HUES64 (cell line): Measurements from ENCODE around the gene CAPG.

Source experiments
- H3K27ac ChIP-seq: 2 replicates; pipeline ENCODE4 v1.7.0; 2013; ENCODE audit warnings: low read depth, low read length, inconsistent platforms
- H3K27me3 ChIP-seq: 2 replicates; pipeline ENCODE4 v1.6.1; 2013; ENCODE audit warnings: mild to moderate bottlenecking, low read length; ENCODE audit not compliant: insufficient read depth
- H3K36me3 ChIP-seq: 2 replicates; pipeline ENCODE4 v1.6.1; 2013; ENCODE audit warnings: mild to moderate bottlenecking, low read length; ENCODE audit not compliant: insufficient read depth
- H3K4me1 ChIP-seq: 2 replicates; pipeline ENCODE4 v1.6.1; 2013; ENCODE audit warnings: mild to moderate bottlenecking, low read length, moderate library complexity; ENCODE audit not compliant: insufficient read depth
- H3K4me3 ChIP-seq: 2 replicates; pipeline ENCODE4 v1.5.1; 2013; ENCODE audit warnings: mild to moderate bottlenecking, low read length, moderate library complexity
- H3K9ac ChIP-seq: 2 replicates; pipeline ENCODE4 v1.6.1; 2013; ENCODE audit warnings: mild to moderate bottlenecking, low read depth, low read length
- H3K9me3 ChIP-seq: 2 replicates; pipeline ENCODE4 v1.6.1; 2013; ENCODE audit warnings: low read depth, low read length; ENCODE audit not compliant: insufficient read depth
- WGBS: fragments of 150-250, 120-280 bp; methylation state at CpG from one replicate; pipeline ENCODE4 v1.1.7; 2013; ENCODE audit warnings: missing lambda C conversion rate; 5-methylcytosine and 5-hydroxymethylcytosine counted together

Gene CAPG

DNA sequence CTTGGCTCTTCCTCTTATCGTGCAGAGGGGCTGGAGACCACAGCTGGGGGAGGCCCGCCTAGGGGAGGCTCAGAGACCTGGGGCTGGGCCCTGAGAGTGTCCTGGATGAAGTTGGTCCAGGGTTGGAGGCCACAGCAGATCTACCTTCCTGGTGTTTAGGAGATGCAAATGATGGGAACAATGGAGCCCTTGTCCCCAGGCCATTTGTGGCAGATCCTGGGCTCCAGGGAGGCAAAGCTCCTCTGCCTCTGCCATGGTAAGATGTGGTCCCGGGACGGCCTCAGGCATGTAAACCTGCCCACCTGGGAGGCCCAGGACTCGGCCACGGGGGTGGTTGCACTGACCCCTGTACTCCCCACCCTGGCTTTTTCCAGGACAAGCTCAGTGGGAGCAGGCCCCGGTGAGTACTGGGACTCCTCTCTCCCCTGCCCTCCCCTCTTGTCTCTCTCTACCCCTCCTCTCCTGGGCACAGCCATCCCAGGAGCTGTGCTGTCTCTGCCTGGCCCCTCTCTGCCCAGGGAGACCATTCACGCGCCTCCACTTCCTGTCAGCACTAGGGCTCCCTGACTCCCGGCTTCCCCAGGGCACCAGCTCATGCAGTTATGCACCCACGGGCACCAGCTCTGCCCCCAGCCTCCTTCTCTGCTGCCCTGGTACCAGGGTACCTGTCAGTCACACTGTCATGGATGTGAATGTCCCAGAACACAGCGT is 19.2 kb upstream of the CAPG start:
- Histone ChIP-seq H3K9me3 (no peaks in the 10 kb centered on the region), H3K4me3 (no peak overlapping the region), H3K4me1 (peaks cover 32% of the 10 kb centered on the region), H3K36me3 (no peaks in the 10 kb centered on the region), H3K9ac (no peak overlapping the region), H3K27ac (no peak overlapping the region), H3K27me3 (peaks cover 13% of the 10 kb centered on the region)
- WGBS = 76% methylated on average over 12 of the region's 12 CpGs

DNA sequence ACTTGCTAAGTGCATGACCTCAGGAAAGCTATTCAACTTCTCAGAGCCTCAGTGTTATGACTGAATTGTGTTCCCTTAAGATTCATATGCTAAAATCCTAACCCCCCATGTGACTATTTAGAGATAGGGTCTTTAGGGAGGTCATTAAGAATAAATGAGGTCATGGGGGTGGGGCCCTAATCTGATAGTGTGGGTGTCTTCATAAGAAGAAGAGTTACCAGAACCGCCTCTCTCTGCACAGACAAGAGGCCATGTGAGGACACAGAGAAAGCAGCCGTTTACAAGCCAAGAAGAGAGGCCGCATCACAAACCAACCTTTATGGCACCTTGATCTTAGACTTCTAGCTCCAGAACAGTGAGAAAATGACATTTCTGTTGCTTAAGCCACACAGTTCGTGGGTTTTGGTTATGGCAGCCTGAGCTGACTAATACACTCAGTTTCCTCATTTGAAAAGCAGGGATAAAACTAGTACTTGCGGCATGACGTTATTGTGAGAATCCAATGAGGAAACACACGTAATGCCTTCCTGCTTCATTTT is 18.2 kb upstream of the CAPG start:
- WGBS = 75% methylated on average over 7 of the region's 7 CpGs
- peaks cover 32% of the 10 kb centered on the region for H3K4me1 ChIP-seq
- no peaks in the 10 kb centered on the region for H3K9me3 ChIP-seq
- no peak overlapping the region for H3K4me3 ChIP-seq
- H3K36me3 ChIP-seq = no peaks in the 10 kb centered on the region
- H3K27ac ChIP-seq = no peak overlapping the region
- H3K9ac ChIP-seq = no peak overlapping the region
- H3K27me3 ChIP-seq = peaks cover 13% of the 10 kb centered on the region

DNA sequence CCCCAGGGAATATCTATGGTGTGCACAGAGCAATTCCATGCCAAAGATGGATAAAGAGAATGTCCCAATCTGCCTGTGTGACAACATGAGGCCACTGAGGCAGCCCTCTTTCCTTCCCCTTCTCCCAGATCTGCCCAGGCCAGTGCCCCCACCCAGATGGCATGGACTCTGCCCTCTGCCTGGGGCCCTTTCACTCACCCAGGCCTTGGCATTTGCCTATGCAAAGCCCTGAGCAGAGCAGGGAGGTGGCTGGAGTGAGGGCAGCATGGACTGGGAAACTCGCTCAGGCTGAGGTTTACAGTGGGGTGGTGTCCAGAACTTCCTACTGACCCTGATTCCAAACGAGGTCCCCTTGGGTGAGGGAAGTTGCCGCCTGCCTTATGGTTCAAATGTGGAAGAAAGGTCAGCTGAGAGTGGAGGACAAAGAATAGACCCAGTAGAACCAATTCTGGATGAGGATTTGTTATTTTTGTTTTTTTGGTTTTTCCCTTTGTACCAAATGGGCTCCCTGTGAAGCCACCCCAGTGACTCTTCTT is 17.2 kb upstream of the CAPG start:
- H3K9me3 ChIP-seq = no peaks in the 10 kb centered on the region
- peaks cover 29% of the 10 kb centered on the region for H3K4me1 ChIP-seq
- no peak overlapping the region for H3K9ac ChIP-seq
- peaks cover 13% of the 10 kb centered on the region for H3K27me3 ChIP-seq
- 90% methylated on average over 3 of the region's 3 CpGs for WGBS
- no peak overlapping the region for H3K4me3 ChIP-seq
- no peak overlapping the region for H3K27ac ChIP-seq
- H3K36me3 ChIP-seq = no peaks in the 10 kb centered on the region

- H3K4me1 ChIP-seq = peaks cover 20% of the 10 kb centered on the region
- no peaks in the 10 kb centered on the region for H3K9me3 ChIP-seq
- WGBS = 91% methylated on average over 3 of the region's 3 CpGs
- no peak overlapping the region for H3K27ac ChIP-seq
- no peaks in the 10 kb centered on the region for H3K36me3 ChIP-seq
- H3K4me3 ChIP-seq = no peak overlapping the region
- H3K9ac ChIP-seq = no peak overlapping the region
- peaks cover 13% of the 10 kb centered on the region for H3K27me3 ChIP-seq
Observed at GRCh38 chr2:85425588-85425987, 15.4 kb upstream of the CAPG start.

DNA sequence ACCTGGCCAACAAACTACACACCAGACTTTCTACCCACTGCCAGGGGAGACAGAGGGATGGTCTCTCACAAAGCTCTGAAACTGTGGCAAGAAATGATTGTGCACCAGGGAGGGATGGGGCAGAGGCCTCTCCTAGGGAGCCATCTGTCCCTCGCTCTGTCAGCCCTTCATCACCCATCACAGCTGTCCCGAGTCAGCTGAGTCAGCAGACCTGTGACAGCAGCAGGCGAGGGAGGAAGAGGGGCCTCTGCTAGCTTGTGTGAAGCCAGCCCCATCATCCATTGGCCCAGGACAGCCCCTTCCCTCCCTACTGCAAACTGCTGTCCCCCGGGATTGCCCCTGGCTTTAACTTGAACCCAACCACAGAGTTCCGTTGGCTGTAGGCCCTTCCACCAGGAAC is 13.4 kb upstream of the CAPG start:
- no peak overlapping the region for H3K27ac ChIP-seq
- 84% methylated on average over 5 of the region's 5 CpGs for WGBS

DNA sequence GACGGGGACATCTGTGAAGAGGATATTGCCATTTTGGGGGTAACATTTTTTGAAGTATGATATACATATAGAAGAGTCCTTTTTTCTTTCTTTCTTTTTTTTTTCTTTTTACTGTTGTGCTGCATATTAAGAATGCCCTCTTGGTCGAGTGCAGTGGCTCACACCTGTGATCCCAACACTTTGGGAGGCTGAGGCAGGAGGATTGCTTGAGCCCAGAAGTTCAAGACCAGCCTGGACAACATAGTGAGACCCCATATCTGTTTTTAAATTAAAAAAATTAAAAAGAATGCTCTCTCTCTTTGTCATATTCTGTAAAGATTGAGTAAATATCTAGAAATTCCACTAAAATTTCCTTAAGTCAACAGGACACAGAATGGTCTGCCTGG is 11.9 kb upstream of the CAPG start:
- H3K27me3 ChIP-seq = 0 out of 2 replicates have a peak, but pooled peaks cover 2% of the 10 kb centered on the region
- H3K9ac ChIP-seq = no peak overlapping the region
- no peak overlapping the region for H3K27ac ChIP-seq
- 96% methylated on average over 2 of the region's 2 CpGs for WGBS
- no peaks in the 10 kb centered on the region for H3K36me3 ChIP-seq
- no peak overlapping the region for H3K4me3 ChIP-seq
- H3K4me1 ChIP-seq = peaks cover 15% of the 10 kb centered on the region
- H3K9me3 ChIP-seq = no peaks in the 10 kb centered on the region

More for the DNA sequence above, 13.4 kb upstream of the CAPG start:
- peaks cover 12% of the 10 kb centered on the region for H3K4me1 ChIP-seq
- no peak overlapping the region for H3K4me3 ChIP-seq
- H3K9ac ChIP-seq = no peak overlapping the region
- H3K9me3 ChIP-seq = no peaks in the 10 kb centered on the region
- no peaks in the 10 kb centered on the region for H3K36me3 ChIP-seq
- H3K27me3 ChIP-seq = 0 out of 2 replicates have a peak, but pooled peaks cover 6% of the 10 kb centered on the region

- Histone ChIP-seq H3K9me3 (no peaks in the 10 kb centered on the region), H3K4me1 (peaks cover 15% of the 10 kb centered on the region), H3K4me3 (no peak overlapping the region), H3K9ac (no peak overlapping the region), H3K27ac (peak overlapping the region; percentile 52; the same call in 1 of the 2 replicates), H3K27me3 (no peaks in the 10 kb centered on the region), H3K36me3 (no peaks in the 10 kb centered on the region)
- 72% methylated on average over 13 of the region's 13 CpGs for WGBS
Observed at GRCh38 chr2:85421260-85422071, 11.3 kb upstream of the CAPG start.

- WGBS = 22% methylated on average over 22 of the region's 22 CpGs
- Histone ChIP-seq H3K36me3 (no peaks in the 10 kb centered on the region), H3K9ac (no peak overlapping the region), H3K27ac (peak overlapping the region; percentile 52; the same call in 1 of the 2 replicates), H3K4me1 (peaks cover 15% of the 10 kb centered on the region), H3K4me3 (no peak overlapping the region), H3K27me3 (no peaks in the 10 kb centered on the region), H3K9me3 (no peaks in the 10 kb centered on the region)
Observed at GRCh38 chr2:85420536-85421259, 10.5 kb upstream of the CAPG start.

- no peaks in the 10 kb centered on the region for H3K36me3 ChIP-seq
- H3K9ac ChIP-seq = peak overlapping the region; percentile 89
- peak overlapping the region; percentile 92 for H3K27ac ChIP-seq
- H3K4me1 ChIP-seq = peaks cover 15% of the 10 kb centered on the region
- WGBS = 80% methylated on average over 17 of the region's 17 CpGs
- H3K9me3 ChIP-seq = no peaks in the 10 kb centered on the region
- H3K27me3 ChIP-seq = no peaks in the 10 kb centered on the region
- peak overlapping the region; percentile 86 for H3K4me3 ChIP-seq
Observed at GRCh38 chr2:85419009-85419675, 9.0 kb upstream of the CAPG start.

DNA sequence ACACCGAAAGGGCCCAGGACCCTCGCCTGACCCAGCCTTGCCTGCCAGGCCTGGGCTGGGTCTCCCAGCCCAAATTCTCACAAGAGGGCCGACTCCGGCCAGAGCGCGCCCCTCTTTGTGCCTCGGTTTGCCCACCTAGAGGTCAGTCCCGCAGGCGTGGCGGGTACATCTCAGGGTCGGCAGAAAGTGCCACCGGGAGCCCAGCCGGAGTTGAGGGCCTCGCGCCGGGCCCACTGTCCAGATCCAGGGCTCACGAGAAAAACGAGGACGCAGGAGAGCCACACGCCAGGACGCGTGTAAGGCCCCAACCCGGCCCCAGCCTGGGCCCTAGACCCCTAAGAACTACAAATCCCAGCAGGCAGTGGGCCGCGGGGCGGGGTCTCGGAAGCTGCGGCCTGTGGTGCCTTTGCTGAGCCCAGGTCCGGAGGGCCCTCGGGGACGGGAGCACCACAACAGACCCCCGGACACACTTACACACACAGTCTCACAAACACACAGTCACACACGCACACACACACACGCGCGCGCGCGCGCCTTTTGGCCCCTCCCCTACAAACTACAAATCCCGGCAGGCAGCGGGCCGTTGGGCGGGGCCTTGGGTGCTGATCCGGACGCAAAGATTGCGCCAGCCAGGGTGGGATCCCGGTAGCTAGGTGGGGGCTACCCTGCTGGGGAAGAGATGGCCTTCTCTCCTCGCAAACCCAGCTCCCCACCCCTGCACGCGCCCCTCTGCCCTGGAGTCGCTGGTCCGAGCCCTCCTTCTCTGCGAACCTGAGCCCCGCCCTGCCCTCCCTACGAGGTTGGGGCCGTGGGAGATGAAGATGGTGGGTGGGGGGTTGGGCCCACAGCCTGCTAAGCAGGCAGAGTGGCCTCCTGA is 8.2 kb upstream of the CAPG start, which contains the start of gene SH2D6:
Gene SH2D6 (plus strand): TSS at position 583 of the 877 bp plus-strand sequence. CDS start 10,752 bp downstream, outside the sequence.
- H3K27me3 ChIP-seq = no peaks in the 10 kb centered on the region
- WGBS = 21% methylated on average over 56 of the region's 57 CpGs
- H3K27ac ChIP-seq = peak within 1 kb of the TSS; percentile 92
- peak within 1 kb of the TSS; percentile 86 for H3K4me3 ChIP-seq
- no peaks in the 10 kb centered on the region for H3K9me3 ChIP-seq
- peaks cover 15% of the 10 kb centered on the region for H3K4me1 ChIP-seq
- no peaks in the 10 kb centered on the region for H3K36me3 ChIP-seq
- H3K9ac ChIP-seq = peak within 1 kb of the TSS; percentile 89
